ENCODE data around the gene MAMLD1.

The MAMLD1 gene

DNA sequence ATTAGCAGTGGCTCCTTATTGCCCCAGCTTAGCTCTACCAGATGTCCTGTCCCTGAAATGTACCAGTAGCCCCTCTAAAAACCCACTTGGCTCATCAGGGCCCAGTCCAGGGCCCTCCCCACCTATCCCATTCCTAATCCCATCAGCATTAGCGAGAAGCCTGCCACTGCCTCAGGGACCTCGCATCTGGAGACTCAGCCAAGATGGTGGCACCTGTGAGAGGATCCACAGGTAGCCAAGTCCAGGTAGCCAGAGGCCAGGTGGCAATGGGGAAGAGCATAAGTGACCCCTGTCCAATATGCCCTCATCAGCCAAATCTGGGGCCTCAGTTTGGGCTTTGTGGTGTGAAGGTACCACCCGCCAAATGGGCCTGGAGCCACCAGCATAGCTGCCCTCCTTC lies 97.7 kb downstream of the MAMLD1 start:
- Histone ChIP-seq H3K9me3 (ENCODE audit: control insufficient read depth, low read length) (peaks cover 15% of the 10 kb centered on the region), H3K27me3 (replicated peaks; ENCODE audit: control insufficient read depth, insufficient read depth, low read length) (no peaks in the 10 kb centered on the region), H3K9ac (ENCODE audit: low read length) (no peak overlapping the region), H3K4me3 (ENCODE audit: low read length) (no peak overlapping the region), H3K4me1 (ENCODE audit: control insufficient read depth, insufficient read depth, low read length) (no peaks in the 10 kb centered on the region), H3K36me3 (ENCODE audit: control insufficient read depth, insufficient read depth, low read length, severe bottlenecking) (no peaks in the 10 kb centered on the region)
- no peak for DNase-seq (ENCODE audit: low read depth)

DNA sequence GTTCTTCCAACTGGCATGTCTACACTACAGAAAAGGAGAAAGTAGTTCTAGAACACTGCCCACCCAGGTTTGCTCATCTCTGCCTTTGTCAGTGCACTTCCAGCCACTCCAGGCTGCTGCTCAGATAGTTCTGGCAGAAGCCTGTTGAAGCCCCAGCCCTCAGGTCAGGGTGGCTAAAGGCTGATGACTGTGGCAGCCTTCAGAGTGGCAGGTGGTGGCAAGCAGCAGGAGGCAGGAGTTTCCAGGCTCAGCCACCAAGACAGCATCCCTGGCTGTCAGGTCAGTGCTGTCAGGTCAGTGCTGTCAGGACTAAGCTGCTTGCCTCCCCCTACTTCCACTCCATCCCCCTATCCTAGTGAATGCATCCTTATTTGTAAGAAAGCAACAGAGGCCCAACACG lies 100.4 kb downstream of the MAMLD1 start:
- Histone ChIP-seq H3K9me3 (ENCODE audit: control insufficient read depth, low read length) (peaks cover 5% of the 10 kb centered on the region), H3K27me3 (replicated peaks; ENCODE audit: control insufficient read depth, insufficient read depth, low read length) (no peaks in the 10 kb centered on the region), H3K4me3 (ENCODE audit: low read length) (no peak overlapping the region), H3K9ac (ENCODE audit: low read length) (no peak overlapping the region), H3K4me1 (ENCODE audit: control insufficient read depth, insufficient read depth, low read length) (no peaks in the 10 kb centered on the region), H3K36me3 (ENCODE audit: control insufficient read depth, insufficient read depth, low read length, severe bottlenecking) (no peaks in the 10 kb centered on the region)
- no peak for DNase-seq (ENCODE audit: low read depth)

DNA sequence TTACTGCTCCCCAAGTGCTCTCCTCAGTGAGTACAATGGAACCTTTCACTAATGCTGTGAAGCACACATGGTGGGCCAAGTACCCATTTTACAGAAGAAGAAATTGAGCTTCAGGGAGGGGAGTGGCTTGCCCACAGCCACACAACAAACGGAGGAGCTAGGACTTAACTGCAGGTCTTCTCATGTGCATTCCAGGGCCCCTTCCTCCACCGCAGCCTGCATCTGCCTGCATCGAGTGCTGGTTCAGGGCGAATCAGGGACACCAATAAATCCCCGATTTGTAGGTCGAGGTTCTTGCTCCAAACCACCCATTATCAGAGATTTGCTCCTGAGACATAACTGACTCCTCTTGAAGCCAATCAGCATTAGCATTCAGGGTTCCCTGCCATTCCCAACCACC lies 100.9 kb downstream of the MAMLD1 start:
- H3K9ac ChIP-seq (ENCODE audit: low read length), result no peak overlapping the region
- H3K4me1 ChIP-seq (ENCODE audit: control insufficient read depth, insufficient read depth, low read length), result no peaks in the 10 kb centered on the region
- no peaks in the 10 kb centered on the region for H3K36me3 ChIP-seq (ENCODE audit: control insufficient read depth, insufficient read depth, low read length, severe bottlenecking)
- no peaks in the 10 kb centered on the region for H3K27me3 ChIP-seq (replicated peaks; ENCODE audit: control insufficient read depth, insufficient read depth, low read length)
- H3K4me3 ChIP-seq (ENCODE audit: low read length), result no peak overlapping the region
- no peak for DNase-seq (ENCODE audit: low read depth)
- H3K9me3 ChIP-seq (ENCODE audit: control insufficient read depth, low read length), result peaks cover 5% of the 10 kb centered on the region

GRCh38 chrX:150465326-150465725 lies 102.2 kb downstream of the MAMLD1 start:
- Histone ChIP-seq H3K27me3 (replicated peaks; ENCODE audit: control insufficient read depth, insufficient read depth, low read length) (no peaks in the 10 kb centered on the region), H3K36me3 (ENCODE audit: control insufficient read depth, insufficient read depth, low read length, severe bottlenecking) (no peaks in the 10 kb centered on the region), H3K9ac (ENCODE audit: low read length) (no peak overlapping the region), H3K4me3 (ENCODE audit: low read length) (no peak overlapping the region), H3K9me3 (ENCODE audit: control insufficient read depth, low read length) (no peaks in the 10 kb centered on the region), H3K4me1 (ENCODE audit: control insufficient read depth, insufficient read depth, low read length) (no peaks in the 10 kb centered on the region)
- DNase-seq (ENCODE audit: low read depth), result no peak

DNA sequence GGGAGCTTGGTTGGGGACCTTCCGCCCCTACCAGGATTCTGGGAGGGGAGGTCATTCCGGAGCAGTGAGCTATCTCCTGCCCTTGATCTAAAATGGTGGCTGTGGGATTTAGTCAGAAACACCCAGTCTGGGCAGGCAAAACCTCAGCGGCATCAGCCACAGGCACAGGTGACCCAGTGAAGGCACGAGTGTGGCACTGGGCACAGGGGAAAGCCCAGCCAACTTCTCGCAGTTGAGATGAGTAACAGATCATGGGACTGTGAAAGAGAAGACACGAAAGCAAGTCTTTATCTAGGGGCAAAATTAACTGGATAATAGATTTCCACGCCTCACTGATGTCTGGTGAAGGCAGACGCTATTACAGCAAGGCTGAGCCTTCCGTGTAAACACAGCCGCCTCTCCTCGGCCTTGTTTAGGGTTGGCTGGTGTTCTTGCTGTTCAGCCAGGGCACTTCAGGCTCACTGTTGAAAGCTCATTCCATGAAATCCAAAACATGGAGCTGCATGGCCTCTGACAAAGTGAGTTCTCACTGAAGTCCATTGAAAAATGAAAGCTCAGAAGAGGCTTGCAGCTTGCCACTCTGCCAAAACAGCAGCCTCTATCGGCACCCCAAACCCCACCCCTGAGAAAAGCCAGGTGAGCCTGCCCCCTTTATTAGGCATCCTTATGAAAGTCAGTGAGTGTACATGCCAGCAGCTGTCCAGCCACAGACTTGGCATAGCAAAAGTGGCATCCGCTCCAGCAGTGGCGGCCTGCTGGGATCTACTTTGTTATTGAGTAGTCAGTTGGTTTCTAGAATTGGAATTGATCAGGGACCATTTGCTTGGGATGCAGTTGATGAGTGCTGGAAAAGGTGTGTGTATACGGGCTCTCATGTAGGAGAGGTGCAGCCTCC lies 103.0 kb downstream of the MAMLD1 start:
- DNase-seq (ENCODE audit: low read depth), result no peak
- H3K27me3 ChIP-seq (replicated peaks; ENCODE audit: control insufficient read depth, insufficient read depth, low read length), result no peaks in the 10 kb centered on the region

GRCh38 chrX:150472306-150472705 lies 109.2 kb downstream of the MAMLD1 start:
- H3K27me3 ChIP-seq (replicated peaks; ENCODE audit: control insufficient read depth, insufficient read depth, low read length), result no peaks in the 10 kb centered on the region
- H3K4me3 ChIP-seq (ENCODE audit: low read length), result no peak overlapping the region
- H3K9me3 ChIP-seq (ENCODE audit: control insufficient read depth, low read length), result no peaks in the 10 kb centered on the region
- H3K9ac ChIP-seq (ENCODE audit: low read length), result no peak overlapping the region
- H3K4me1 ChIP-seq (ENCODE audit: control insufficient read depth, insufficient read depth, low read length), result peaks cover 19% of the 10 kb centered on the region
- DNase-seq (ENCODE audit: low read depth), result no peak
- peaks cover 4% of the 10 kb centered on the region for H3K36me3 ChIP-seq (ENCODE audit: control insufficient read depth, insufficient read depth, low read length, severe bottlenecking)

More for the DNA sequence above, 103.0 kb downstream of the MAMLD1 start:
- Histone ChIP-seq H3K9ac (ENCODE audit: low read length) (no peak overlapping the region), H3K4me3 (ENCODE audit: low read length) (no peak overlapping the region), H3K4me1 (ENCODE audit: control insufficient read depth, insufficient read depth, low read length) (no peaks in the 10 kb centered on the region), H3K36me3 (ENCODE audit: control insufficient read depth, insufficient read depth, low read length, severe bottlenecking) (no peaks in the 10 kb centered on the region), H3K9me3 (ENCODE audit: control insufficient read depth, low read length) (no peaks in the 10 kb centered on the region)

DNA sequence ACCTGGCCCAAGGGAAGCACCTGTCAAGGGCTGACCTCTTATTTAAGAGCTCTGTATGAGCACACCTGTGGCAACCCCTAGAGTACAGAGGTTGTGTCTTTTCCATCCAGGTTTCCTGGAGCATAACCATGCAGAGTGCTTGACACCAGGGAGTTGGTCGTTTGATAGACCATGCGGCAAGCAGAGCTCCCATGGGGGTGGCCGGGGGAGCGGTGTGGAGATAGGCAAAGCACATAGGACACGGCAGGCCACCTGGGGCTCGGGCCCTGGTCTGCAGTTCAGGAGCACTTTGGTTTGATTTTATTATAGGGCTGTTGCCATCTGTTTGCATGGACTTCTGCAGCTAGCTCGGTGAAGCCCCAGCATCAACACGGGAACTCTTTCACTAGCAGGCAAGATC lies 110.3 kb downstream of the MAMLD1 start:
- Histone ChIP-seq H3K9me3 (ENCODE audit: control insufficient read depth, low read length) (no peaks in the 10 kb centered on the region), H3K36me3 (ENCODE audit: control insufficient read depth, insufficient read depth, low read length, severe bottlenecking) (peaks cover 4% of the 10 kb centered on the region), H3K4me3 (ENCODE audit: low read length) (no peak overlapping the region), H3K27me3 (replicated peaks; ENCODE audit: control insufficient read depth, insufficient read depth, low read length) (no peaks in the 10 kb centered on the region), H3K4me1 (ENCODE audit: control insufficient read depth, insufficient read depth, low read length) (peaks cover 21% of the 10 kb centered on the region), H3K9ac (ENCODE audit: low read length) (no peak overlapping the region)
- no peak for DNase-seq (ENCODE audit: low read depth)

- peaks cover 23% of the 10 kb centered on the region for H3K4me1 ChIP-seq (ENCODE audit: control insufficient read depth, insufficient read depth, low read length)
- peaks cover 4% of the 10 kb centered on the region for H3K36me3 ChIP-seq (ENCODE audit: control insufficient read depth, insufficient read depth, low read length, severe bottlenecking)
- peak; percentile 39 for DNase-seq (ENCODE audit: low read depth)
- no peaks in the 10 kb centered on the region for H3K9me3 ChIP-seq (ENCODE audit: control insufficient read depth, low read length)
- H3K9ac ChIP-seq (ENCODE audit: low read length), result no peak overlapping the region
- H3K27me3 ChIP-seq (replicated peaks; ENCODE audit: control insufficient read depth, insufficient read depth, low read length), result peaks cover 7% of the 10 kb centered on the region
- no peak overlapping the region for H3K4me3 ChIP-seq (ENCODE audit: low read length)
These were observed 112.3 kb downstream of the MAMLD1 start for GRCh38 chrX:150475461-150475860.

DNA sequence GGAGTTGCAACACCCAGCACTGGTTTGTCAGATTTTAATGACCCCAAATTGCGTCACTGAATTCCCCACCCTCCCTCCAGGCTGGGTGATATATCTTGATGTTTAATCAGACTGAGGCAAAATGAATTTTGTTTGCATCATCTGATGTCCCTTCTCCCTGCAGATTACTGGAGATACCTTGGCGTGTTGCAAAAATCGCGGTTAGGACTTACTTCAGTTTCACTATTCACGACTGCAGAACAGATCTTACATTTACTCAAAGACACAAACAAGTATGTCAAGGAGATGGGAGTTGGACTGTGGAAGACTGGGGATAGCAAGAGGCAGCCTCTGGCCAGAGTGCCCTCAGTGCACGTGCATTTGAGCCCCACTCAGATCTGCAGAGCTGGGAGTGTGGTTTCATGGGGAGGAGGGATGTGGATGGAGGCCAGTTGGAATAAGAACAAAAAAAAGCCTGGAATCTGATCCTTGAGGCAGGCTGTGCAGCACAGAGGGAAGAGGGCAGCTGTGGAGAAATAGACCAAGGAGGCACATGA lies 113.1 kb downstream of the MAMLD1 start:
- Histone ChIP-seq H3K9me3 (ENCODE audit: control insufficient read depth, low read length) (no peaks in the 10 kb centered on the region), H3K4me3 (ENCODE audit: low read length) (no peak overlapping the region), H3K36me3 (ENCODE audit: control insufficient read depth, insufficient read depth, low read length, severe bottlenecking) (peaks cover 4% of the 10 kb centered on the region), H3K27me3 (replicated peaks; ENCODE audit: control insufficient read depth, insufficient read depth, low read length) (peaks cover 7% of the 10 kb centered on the region), H3K4me1 (ENCODE audit: control insufficient read depth, insufficient read depth, low read length) (peaks cover 23% of the 10 kb centered on the region), H3K9ac (ENCODE audit: low read length) (no peak overlapping the region)
- peak; percentile 44 for DNase-seq (ENCODE audit: low read depth)

DNA sequence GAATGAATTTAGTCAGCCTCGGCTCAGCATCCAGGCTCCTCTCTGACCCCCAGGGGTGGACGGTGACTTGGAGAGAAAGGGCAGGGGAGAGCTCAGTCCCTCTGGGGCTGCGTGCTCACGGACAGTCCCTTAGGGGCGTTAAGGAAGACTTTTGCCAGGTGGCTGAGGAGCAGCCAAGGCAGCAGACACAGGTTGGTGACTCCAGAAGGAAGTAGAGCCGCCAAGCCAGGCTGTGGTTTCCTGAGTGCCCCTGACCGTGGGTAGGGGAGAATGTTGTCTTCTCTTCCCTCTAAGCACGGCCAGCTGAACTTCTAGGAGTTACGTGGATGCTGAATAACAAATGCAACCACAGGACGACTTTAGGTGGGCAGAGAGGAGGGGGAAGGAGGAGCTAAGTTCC lies 114.3 kb downstream of the MAMLD1 start:
- no peaks in the 10 kb centered on the region for H3K36me3 ChIP-seq (ENCODE audit: control insufficient read depth, insufficient read depth, low read length, severe bottlenecking)

GRCh38 chrX:150478496-150479492 lies 115.7 kb downstream of the MAMLD1 start:
- DNase-seq (ENCODE audit: low read depth), result no peak
- H3K4me3 ChIP-seq (ENCODE audit: low read length), result no peak overlapping the region
- H3K36me3 ChIP-seq (ENCODE audit: control insufficient read depth, insufficient read depth, low read length, severe bottlenecking), result no peaks in the 10 kb centered on the region
- H3K9me3 ChIP-seq (ENCODE audit: control insufficient read depth, low read length), result no peaks in the 10 kb centered on the region
- H3K4me1 ChIP-seq (ENCODE audit: control insufficient read depth, insufficient read depth, low read length), result peaks cover 38% of the 10 kb centered on the region
- peak overlapping the region; percentile 14 for H3K9ac ChIP-seq (ENCODE audit: low read length)
- peaks cover 7% of the 10 kb centered on the region for H3K27me3 ChIP-seq (replicated peaks; ENCODE audit: control insufficient read depth, insufficient read depth, low read length)

More for the DNA sequence above, 114.3 kb downstream of the MAMLD1 start:
- Histone ChIP-seq H3K9ac (ENCODE audit: low read length) (no peak overlapping the region), H3K4me1 (ENCODE audit: control insufficient read depth, insufficient read depth, low read length) (peaks cover 24% of the 10 kb centered on the region), H3K27me3 (replicated peaks; ENCODE audit: control insufficient read depth, insufficient read depth, low read length) (peaks cover 7% of the 10 kb centered on the region), H3K4me3 (ENCODE audit: low read length) (no peak overlapping the region), H3K9me3 (ENCODE audit: control insufficient read depth, low read length) (no peaks in the 10 kb centered on the region)
- DNase-seq (ENCODE audit: low read depth), result no peak

Measured in adipocyte (in vitro differentiated cells).